Tibial nerve (tissue), 4 donors: Measurements from ENCODE around the gene TFAP2B.

Experiments
- EP300 ChIP-seq, 2 donors: sonication (generic); formaldehyde crosslinking; IDR thresholded peaks; one replicate each; pipeline ENCODE4 v1.6.1; 2017; ENCODE audit warnings: antibody characterized with exemption in 2 of 2, mild to moderate bottlenecking in 1 of 2
- POLR2A ChIP-seq, 2 donors: fragments of 450-650 bp; IDR thresholded peaks; one replicate each; pipeline ENCODE4 v1.6.1; 2017; ENCODE audit warnings: antibody characterized with exemption in 2 of 2, mild to moderate bottlenecking in 2 of 2, moderate library complexity in 2 of 2
- TF ChIP-seq, protein P1 (sequence below), 5 experiments: fragments of 200-600 bp in 3 of 5; fragments of 450-650 bp in 2 of 5; sonication (generic) in 3 of 5; IDR thresholded peaks; one replicate each; pipeline ENCODE4 v1.5.1; 2016 to 2019; ENCODE audit warnings: antibody characterized with exemption in 5 of 5, mild to moderate bottlenecking in 3 of 5, moderate library complexity in 2 of 5

DNA sequence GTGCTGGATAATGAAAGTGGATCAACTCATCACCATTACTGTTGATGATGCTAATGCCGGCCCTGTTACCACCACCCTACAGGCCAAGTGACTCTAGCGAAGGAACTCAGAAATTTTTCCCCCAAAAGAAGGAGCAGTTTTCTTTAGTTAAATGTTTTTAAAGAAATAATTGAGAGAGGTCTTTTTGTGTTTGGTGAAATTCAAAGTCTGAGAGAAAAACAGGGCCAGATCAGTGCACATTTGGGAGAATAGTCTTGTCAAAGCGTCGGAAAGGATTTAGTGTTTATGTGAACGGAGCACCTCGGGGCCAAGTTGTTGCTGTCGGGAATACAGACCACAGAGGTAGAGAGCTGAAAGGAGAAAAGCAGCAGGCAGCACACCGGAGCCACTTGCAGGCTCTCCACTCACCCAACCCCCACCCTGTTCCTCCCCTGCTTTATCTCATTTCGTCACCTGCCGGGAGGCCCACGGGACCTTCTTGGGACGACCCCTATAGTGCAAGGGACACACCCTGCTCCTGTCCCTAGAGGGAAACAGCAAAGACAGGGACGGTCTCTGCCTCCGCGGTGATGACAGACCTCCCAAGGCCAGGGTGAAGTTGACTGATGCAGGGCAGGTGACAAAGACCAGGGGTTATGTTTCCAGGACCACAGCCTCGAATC, 6.8 kb downstream of the TFAP2B start:
- TF ChIP-seq POLR2A (IDR thresholded peaks at IDR 0.05) = no peak
- TF ChIP-seq, protein P1, sequence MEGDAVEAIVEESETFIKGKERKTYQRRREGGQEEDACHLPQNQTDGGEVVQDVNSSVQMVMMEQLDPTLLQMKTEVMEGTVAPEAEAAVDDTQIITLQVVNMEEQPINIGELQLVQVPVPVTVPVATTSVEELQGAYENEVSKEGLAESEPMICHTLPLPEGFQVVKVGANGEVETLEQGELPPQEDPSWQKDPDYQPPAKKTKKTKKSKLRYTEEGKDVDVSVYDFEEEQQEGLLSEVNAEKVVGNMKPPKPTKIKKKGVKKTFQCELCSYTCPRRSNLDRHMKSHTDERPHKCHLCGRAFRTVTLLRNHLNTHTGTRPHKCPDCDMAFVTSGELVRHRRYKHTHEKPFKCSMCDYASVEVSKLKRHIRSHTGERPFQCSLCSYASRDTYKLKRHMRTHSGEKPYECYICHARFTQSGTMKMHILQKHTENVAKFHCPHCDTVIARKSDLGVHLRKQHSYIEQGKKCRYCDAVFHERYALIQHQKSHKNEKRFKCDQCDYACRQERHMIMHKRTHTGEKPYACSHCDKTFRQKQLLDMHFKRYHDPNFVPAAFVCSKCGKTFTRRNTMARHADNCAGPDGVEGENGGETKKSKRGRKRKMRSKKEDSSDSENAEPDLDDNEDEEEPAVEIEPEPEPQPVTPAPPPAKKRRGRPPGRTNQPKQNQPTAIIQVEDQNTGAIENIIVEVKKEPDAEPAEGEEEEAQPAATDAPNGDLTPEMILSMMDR (IDR thresholded peaks at IDR 0.05) = no peak
- no peak for TF ChIP-seq EP300 (IDR thresholded peaks at IDR 0.05)
